Measurements from ENCODE around the gene RPS6KA5.

RPS6KA5 gene

DNA sequence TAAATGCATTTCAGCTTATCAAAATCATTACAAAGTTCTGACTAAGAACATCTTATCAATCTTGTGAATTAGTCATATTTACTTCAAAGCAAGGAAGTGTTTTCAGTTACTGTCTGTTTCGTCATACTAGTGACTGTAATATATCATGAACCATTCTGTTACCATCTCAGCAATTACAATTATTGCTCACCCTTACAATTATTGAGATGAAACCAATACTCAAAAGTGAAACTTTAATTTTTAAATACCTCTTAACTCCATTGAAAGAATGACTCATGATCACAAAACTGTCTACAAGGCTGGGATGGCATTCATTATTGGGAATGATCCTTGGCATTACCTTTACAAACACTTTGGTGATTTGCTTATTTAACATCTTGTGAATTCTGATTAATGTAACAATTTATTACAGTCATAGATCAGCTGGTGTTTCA is 90.3 kb downstream of the RPS6KA5 start:
- no peaks in the 10 kb centered on the region for H3K4me1 ChIP-seq (ENCODE audit: insufficient read depth, low read length, severe bottlenecking)
- peaks cover 4% of the 10 kb centered on the region; the same call in 1 of the 2 replicates for H4K20me1 ChIP-seq (ENCODE audit: insufficient read depth, low read length)
- no peak overlapping the region for H3K4me3 ChIP-seq (ENCODE audit: low read depth, low read length, poor library complexity, severe bottlenecking)
- no peaks in the 10 kb centered on the region for H3K36me3 ChIP-seq (ENCODE audit: insufficient read depth, low read length)
- no peak overlapping the region for H3K4me2 ChIP-seq (ENCODE audit: low read length)
- H2AFZ ChIP-seq (ENCODE audit: low read length) = no peak overlapping the region
- no peak for TF ChIP-seq EZH2 (IDR thresholded peaks at IDR 0.05; ENCODE audit: borderline replicate concordance, low read length)
- TF ChIP-seq, protein P1, sequence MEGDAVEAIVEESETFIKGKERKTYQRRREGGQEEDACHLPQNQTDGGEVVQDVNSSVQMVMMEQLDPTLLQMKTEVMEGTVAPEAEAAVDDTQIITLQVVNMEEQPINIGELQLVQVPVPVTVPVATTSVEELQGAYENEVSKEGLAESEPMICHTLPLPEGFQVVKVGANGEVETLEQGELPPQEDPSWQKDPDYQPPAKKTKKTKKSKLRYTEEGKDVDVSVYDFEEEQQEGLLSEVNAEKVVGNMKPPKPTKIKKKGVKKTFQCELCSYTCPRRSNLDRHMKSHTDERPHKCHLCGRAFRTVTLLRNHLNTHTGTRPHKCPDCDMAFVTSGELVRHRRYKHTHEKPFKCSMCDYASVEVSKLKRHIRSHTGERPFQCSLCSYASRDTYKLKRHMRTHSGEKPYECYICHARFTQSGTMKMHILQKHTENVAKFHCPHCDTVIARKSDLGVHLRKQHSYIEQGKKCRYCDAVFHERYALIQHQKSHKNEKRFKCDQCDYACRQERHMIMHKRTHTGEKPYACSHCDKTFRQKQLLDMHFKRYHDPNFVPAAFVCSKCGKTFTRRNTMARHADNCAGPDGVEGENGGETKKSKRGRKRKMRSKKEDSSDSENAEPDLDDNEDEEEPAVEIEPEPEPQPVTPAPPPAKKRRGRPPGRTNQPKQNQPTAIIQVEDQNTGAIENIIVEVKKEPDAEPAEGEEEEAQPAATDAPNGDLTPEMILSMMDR (IDR thresholded peaks at IDR 0.05; ENCODE audit: low read length) = no peak
- H3K9me2 ChIP-seq (ENCODE audit: low read depth, low read length) = no peaks in the 10 kb centered on the region
- H3F3A ChIP-seq (ENCODE audit: insufficient read depth, low read length) = no peaks in the 10 kb centered on the region
- H3K27ac ChIP-seq (ENCODE audit: low read depth, low read length, poor library complexity, severe bottlenecking) = no peak overlapping the region
- H3K9ac ChIP-seq (ENCODE audit: low read length) = no peak overlapping the region
- H3K9me3 ChIP-seq (ENCODE audit: low read length) = no peaks in the 10 kb centered on the region
- no peaks in the 10 kb centered on the region for H3K27me3 ChIP-seq (ENCODE audit: insufficient read depth, low read length)
- no peaks in the 10 kb centered on the region for H3K79me2 ChIP-seq (ENCODE audit: insufficient read depth, low read length)

DNA sequence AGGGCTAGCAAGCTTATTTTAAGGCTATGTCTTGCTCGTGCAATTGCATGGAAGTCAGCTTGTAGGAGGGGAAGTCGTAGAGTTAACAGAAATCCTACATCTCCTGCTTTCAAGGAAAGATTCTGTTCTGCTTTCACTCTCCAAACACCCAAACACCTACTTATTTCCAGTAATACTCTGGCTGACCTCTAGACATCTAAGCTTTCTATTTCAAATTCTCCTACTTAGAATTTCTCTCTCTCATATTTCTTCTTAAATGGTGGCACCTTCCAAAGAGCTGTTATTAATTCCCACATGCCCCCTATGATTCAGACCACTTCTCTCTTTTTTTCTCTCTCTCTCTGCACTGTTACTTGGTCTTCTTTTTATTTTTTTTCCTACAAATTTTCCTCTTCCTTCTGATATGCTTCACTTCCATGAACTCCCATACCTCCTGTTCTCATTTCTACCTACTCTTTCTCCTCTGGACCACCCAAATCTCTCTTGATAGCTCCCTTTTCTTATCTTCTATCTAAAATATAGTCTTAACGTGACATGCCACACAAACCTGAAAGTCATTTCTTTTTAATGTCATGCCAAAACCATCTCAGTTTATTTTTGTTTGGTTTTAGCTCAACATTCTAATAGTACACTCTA is 90.8 kb downstream of the RPS6KA5 start:
- Histone ChIP-seq H3K27ac (ENCODE audit: low read depth, low read length, poor library complexity, severe bottlenecking) (no peak overlapping the region), H4K20me1 (ENCODE audit: insufficient read depth, low read length) (peaks cover 4% of the 10 kb centered on the region; the same call in 1 of the 2 replicates), H3K4me3 (ENCODE audit: low read depth, low read length, poor library complexity, severe bottlenecking) (no peak overlapping the region)

DNA sequence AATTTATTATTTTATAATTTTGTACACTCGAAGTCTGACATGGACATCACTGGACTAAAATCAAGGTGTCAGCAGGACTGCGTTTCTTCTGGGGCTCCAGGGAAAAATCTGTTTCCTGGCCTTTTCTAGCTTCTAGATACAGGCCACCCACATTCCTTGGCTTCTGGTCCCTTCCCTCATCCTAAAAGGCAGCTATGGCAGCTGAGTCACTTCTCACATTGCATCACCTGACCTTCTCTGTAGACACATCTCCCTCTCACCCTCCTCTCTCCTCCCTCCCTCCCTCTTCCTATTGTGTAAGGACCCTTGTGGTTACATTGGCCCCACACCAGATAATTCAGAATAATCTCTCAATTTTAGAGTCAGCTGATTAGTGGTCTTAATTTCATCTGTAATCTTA is 92.4 kb downstream of the RPS6KA5 start:
- Histone ChIP-seq H4K20me1 (ENCODE audit: insufficient read depth, low read length) (peaks cover 4% of the 10 kb centered on the region; the same call in 1 of the 2 replicates), H3K9me3 (ENCODE audit: low read length) (no peaks in the 10 kb centered on the region), H3K27me3 (ENCODE audit: insufficient read depth, low read length) (no peaks in the 10 kb centered on the region), H3K4me2 (ENCODE audit: low read length) (no peak overlapping the region), H3K27ac (ENCODE audit: low read depth, low read length, poor library complexity, severe bottlenecking) (no peak overlapping the region), H3K9me2 (ENCODE audit: low read depth, low read length) (no peaks in the 10 kb centered on the region), H3K4me3 (ENCODE audit: low read depth, low read length, poor library complexity, severe bottlenecking) (no peak overlapping the region), H3K4me1 (ENCODE audit: insufficient read depth, low read length, severe bottlenecking) (no peaks in the 10 kb centered on the region), H3K36me3 (ENCODE audit: insufficient read depth, low read length) (no peaks in the 10 kb centered on the region), H3K9ac (ENCODE audit: low read length) (no peak overlapping the region), H3F3A (ENCODE audit: insufficient read depth, low read length) (no peaks in the 10 kb centered on the region), H3K79me2 (ENCODE audit: insufficient read depth, low read length) (no peaks in the 10 kb centered on the region), H2AFZ (ENCODE audit: low read length) (no peak overlapping the region)
- TF ChIP-seq, protein P1 (IDR thresholded peaks at IDR 0.05; ENCODE audit: low read length) = no peak
- no peak for TF ChIP-seq EZH2 (IDR thresholded peaks at IDR 0.05; ENCODE audit: borderline replicate concordance, low read length)

More for the DNA sequence above, 90.8 kb downstream of the RPS6KA5 start:
- no peaks in the 10 kb centered on the region for H3K4me1 ChIP-seq (ENCODE audit: insufficient read depth, low read length, severe bottlenecking)
- H3K36me3 ChIP-seq (ENCODE audit: insufficient read depth, low read length) = no peaks in the 10 kb centered on the region
- no peaks in the 10 kb centered on the region for H3K9me3 ChIP-seq (ENCODE audit: low read length)
- no peaks in the 10 kb centered on the region for H3K27me3 ChIP-seq (ENCODE audit: insufficient read depth, low read length)
- no peaks in the 10 kb centered on the region for H3K79me2 ChIP-seq (ENCODE audit: insufficient read depth, low read length)
- no peak overlapping the region for H2AFZ ChIP-seq (ENCODE audit: low read length)
- no peaks in the 10 kb centered on the region for H3K9me2 ChIP-seq (ENCODE audit: low read depth, low read length)
- TF ChIP-seq EZH2 (IDR thresholded peaks at IDR 0.05; ENCODE audit: borderline replicate concordance, low read length) = no peak
- TF ChIP-seq, protein P1 (IDR thresholded peaks at IDR 0.05; ENCODE audit: low read length) = no peak
- no peak overlapping the region for H3K9ac ChIP-seq (ENCODE audit: low read length)
- H3K4me2 ChIP-seq (ENCODE audit: low read length) = no peak overlapping the region
- H3F3A ChIP-seq (ENCODE audit: insufficient read depth, low read length) = no peaks in the 10 kb centered on the region
